Right forelimb (tissue), 1 donor: ENCODE measurements around the gene SKP2.

ENCODE experiments used
- DNase-seq: peaks from one replicate; pipeline ENCODE4 v3.0.0-alpha.2; 2018

The SKP2 gene

GRCh38 chr5:36202521-36202961 lies 50.6 kb downstream of the SKP2 start:
- no peak for DNase-seq

- DNase-seq, result no peak
Measured at GRCh38 chr5:36205329-36205728, 53.4 kb downstream of the SKP2 start.

- no peak for DNase-seq
Measured at GRCh38 chr5:36206913-36207312, 55.0 kb downstream of the SKP2 start.

GRCh38 chr5:36208786-36209185 lies 56.9 kb downstream of the SKP2 start:
- DNase-seq, result no peak

GRCh38 chr5:36209664-36210063 lies 57.8 kb downstream of the SKP2 start:
- no peak for DNase-seq

- DNase-seq, result no peak
Measured at GRCh38 chr5:36214436-36214835, 62.5 kb downstream of the SKP2 start.

GRCh38 chr5:36215910-36216309 lies 64.0 kb downstream of the SKP2 start:
- DNase-seq, result no peak

- no peak for DNase-seq
Measured at GRCh38 chr5:36217567-36217966, 65.7 kb downstream of the SKP2 start.

GRCh38 chr5:36217988-36218387 lies 66.1 kb downstream of the SKP2 start:
- DNase-seq, result no peak

- DNase-seq, result no peak
Measured at GRCh38 chr5:36222620-36223019, 70.7 kb downstream of the SKP2 start.

GRCh38 chr5:36227046-36227445 lies 75.1 kb downstream of the SKP2 start:
- DNase-seq, result no peak

- DNase-seq, result no peak
Measured at GRCh38 chr5:36228505-36228904, 76.6 kb downstream of the SKP2 start.

- no peak for DNase-seq
Measured at GRCh38 chr5:36230151-36230790, 78.4 kb downstream of the SKP2 start.

GRCh38 chr5:36232533-36232932 lies 80.6 kb downstream of the SKP2 start:
- no peak for DNase-seq
